K562 (cell line): ENCODE data around the gene SPTA1. TPM values are rescaled to one million over a fixed set of nuclear protein-coding genes. Genes with fewer than 3 reads are reported as not detected.

Experiments
- DACH1 ChIP-seq: fragments of 450-650 bp; IDR thresholded peaks from 2 replicates; pipeline ENCODE4 v1.6.1; 2018; ENCODE audit not compliant: partially characterized antibody
- LCOR ChIP-seq: sonication (generic); formaldehyde crosslinking; IDR thresholded peaks from 2 replicates; pipeline ENCODE4 v1.8.0; 2022; ENCODE audit warnings: mild to moderate bottlenecking, missing genetic modification reagents
- NFRKB ChIP-seq: fragments of 450-650 bp; IDR thresholded peaks from 2 replicates; pipeline ENCODE4 v1.6.1; 2016; ENCODE audit warnings: low read depth
- SMARCA4 ChIP-seq: fragments of 450-650 bp; IDR thresholded peaks from 2 replicates; pipeline ENCODE4 v1.6.1; 2016
- TEAD1 ChIP-seq, 2 experiments: fragments of 450-650 bp in 1 of 2; sonication (generic) in 1 of 2; formaldehyde crosslinking; IDR thresholded peaks; 2 replicates each; pipeline versions ENCODE4 v1.4.0 to v1.8.0; 2020 to 2022; ENCODE audit warnings: mild to moderate bottlenecking in 2 of 2, missing genetic modification reagents in 1 of 2
- ZNF316 ChIP-seq: fragments of 450-650 bp; IDR thresholded peaks from 2 replicates; pipeline ENCODE4 v1.6.1; 2016
- ZNF384 ChIP-seq: IDR thresholded peaks from 2 replicates; pipeline ENCODE4 v1.6.1; 2012; ENCODE audit warnings: low read depth, low read length, improper control_type of control experiment
- ZNF551 ChIP-seq: fragments of 250-450 bp; sonication (Bioruptor Pico); IDR thresholded peaks from 2 replicates; pipeline ENCODE4 v1.5.0; 2021; ENCODE audit warnings: mild to moderate bottlenecking, moderate library complexity
- polyA plus RNA-seq, 8 experiments: library from polyadenylated mRNA; depleted of rRNA in 4 of 8; stranded (reverse) in 5 of 8; unstranded in 3 of 8; fragments of >200 nt; fragmentation: Nextera tagmentation in 2 of 8; fragmentation: Illumina TruSeq in 1 of 8; extraction: Ambion mirVana in 2 of 8; extraction: Trizol in 1 of 8; gene quantifications; 2 replicates each; pipeline versions ENCODE4 v1.2.1 to v1.2.3, GENCODE V29; 2011 to 2014; ENCODE audit warnings: inconsistent platforms in 1 of 8, missing spikeins in 1 of 8
- total RNA-seq, 7 experiments: library from RNA; depleted of rRNA in 6 of 7; stranded (reverse); fragments of >200 nt in 6 of 7; fragmentation: Illumina TruSeq in 2 of 7; extraction: Trizol in 2 of 7; gene quantifications; 2 replicates each; pipeline versions ENCODE4 v1.2.1 to v1.2.3, GENCODE V29; 2011 to 2021; ENCODE audit warnings: low replicate concordance in 1 of 7
- TF ChIP-seq, protein P1 (sequence below): fragments of 450-650 bp; IDR thresholded peaks from 2 replicates; pipeline ENCODE4 v1.6.1; 2014; ENCODE audit warnings: low read depth, mild to moderate bottlenecking, moderate library complexity, borderline replicate concordance
- TF ChIP-seq, protein P2 (sequence below), 2 experiments: fragments of 450-650 bp in 1 of 2; IDR thresholded peaks; 2 replicates each; pipeline ENCODE4 v1.6.1; 2011 to 2017; ENCODE audit warnings: low read depth in 2 of 2, antibody characterized with exemption in 1 of 2, borderline replicate concordance in 1 of 2, low read length in 1 of 2, mild to moderate bottlenecking in 1 of 2, mixed read lengths in 1 of 2; ENCODE audit not compliant: control insufficient read depth in 1 of 2
- TF ChIP-seq, protein P3 (sequence below): fragments of 450-650 bp; formaldehyde crosslinking; IDR thresholded peaks from 2 replicates; pipeline ENCODE4 v1.4.0; 2022; ENCODE audit warnings: missing genetic modification characterization
- TF ChIP-seq, protein P4 (sequence below): fragments of 450-650 bp; formaldehyde crosslinking; IDR thresholded peaks from 2 replicates; pipeline ENCODE4 v1.4.0; 2022; ENCODE audit warnings: missing genetic modification characterization

SPTA1 gene
- total and polyA plus RNA-seq, 9 of the 15 experiments (the other 6 are each of a cell fraction or from before 2014, with no cell fraction given), result 11.0 to 62.1 (median 45.9) TPM

DNA sequence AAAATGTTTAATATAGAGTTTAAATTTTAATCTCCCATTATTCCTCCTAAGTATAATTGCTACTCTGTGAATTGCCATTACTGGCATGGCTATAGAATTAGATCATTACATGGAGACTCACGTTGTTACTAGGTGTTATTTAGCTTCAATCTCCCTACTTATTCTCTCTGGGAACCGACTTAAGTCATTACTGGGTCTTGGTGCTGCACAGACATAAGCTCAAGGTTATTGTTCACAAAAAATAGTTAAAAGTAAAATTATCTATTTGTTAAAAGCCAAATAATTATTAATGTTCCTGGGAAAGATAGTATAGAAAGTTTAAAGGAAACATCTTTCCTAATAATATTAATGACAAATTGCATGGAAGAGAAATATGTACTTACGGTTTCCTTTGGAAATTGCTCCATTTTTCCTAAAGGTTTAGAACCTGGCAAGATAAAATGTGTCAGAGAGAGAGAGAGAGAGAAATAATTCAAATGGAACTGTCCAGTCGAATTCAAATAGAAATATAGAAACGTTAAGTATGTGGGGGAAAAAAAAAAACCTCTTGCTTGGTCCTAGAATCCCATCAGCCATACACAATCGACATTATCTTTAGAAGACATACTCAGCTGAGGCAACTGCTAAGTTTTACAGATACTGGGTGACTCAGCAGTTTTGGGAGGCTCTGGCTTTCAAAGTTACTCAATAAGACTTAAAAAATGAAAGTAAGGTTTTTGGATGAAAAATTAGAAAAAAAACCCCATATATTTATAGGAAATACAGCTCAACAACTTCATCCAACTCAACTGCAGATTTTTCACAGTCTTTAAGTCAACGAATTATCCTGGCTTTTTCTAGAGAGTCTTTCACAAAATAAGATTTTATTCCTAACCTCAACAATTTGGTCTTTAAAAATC, at the start of gene SPTA1 (continued):
- TF ChIP-seq, protein P1, sequence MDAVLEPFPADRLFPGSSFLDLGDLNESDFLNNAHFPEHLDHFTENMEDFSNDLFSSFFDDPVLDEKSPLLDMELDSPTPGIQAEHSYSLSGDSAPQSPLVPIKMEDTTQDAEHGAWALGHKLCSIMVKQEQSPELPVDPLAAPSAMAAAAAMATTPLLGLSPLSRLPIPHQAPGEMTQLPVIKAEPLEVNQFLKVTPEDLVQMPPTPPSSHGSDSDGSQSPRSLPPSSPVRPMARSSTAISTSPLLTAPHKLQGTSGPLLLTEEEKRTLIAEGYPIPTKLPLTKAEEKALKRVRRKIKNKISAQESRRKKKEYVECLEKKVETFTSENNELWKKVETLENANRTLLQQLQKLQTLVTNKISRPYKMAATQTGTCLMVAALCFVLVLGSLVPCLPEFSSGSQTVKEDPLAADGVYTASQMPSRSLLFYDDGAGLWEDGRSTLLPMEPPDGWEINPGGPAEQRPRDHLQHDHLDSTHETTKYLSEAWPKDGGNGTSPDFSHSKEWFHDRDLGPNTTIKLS, result peak; percentile 32; the same call in 1 of the 2 replicates
- TF ChIP-seq ZNF551 (CRISPR knock-in tag), result no peak
- TF ChIP-seq TEAD1 (CRISPR knock-in tag; IDR thresholded peaks at IDR 0.05), result no peak
- TF ChIP-seq, protein P2, sequence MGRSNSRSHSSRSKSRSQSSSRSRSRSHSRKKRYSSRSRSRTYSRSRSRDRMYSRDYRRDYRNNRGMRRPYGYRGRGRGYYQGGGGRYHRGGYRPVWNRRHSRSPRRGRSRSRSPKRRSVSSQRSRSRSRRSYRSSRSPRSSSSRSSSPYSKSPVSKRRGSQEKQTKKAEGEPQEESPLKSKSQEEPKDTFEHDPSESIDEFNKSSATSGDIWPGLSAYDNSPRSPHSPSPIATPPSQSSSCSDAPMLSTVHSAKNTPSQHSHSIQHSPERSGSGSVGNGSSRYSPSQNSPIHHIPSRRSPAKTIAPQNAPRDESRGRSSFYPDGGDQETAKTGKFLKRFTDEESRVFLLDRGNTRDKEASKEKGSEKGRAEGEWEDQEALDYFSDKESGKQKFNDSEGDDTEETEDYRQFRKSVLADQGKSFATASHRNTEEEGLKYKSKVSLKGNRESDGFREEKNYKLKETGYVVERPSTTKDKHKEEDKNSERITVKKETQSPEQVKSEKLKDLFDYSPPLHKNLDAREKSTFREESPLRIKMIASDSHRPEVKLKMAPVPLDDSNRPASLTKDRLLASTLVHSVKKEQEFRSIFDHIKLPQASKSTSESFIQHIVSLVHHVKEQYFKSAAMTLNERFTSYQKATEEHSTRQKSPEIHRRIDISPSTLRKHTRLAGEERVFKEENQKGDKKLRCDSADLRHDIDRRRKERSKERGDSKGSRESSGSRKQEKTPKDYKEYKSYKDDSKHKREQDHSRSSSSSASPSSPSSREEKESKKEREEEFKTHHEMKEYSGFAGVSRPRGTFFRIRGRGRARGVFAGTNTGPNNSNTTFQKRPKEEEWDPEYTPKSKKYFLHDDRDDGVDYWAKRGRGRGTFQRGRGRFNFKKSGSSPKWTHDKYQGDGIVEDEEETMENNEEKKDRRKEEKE (IDR thresholded peaks at IDR 0.05; ENCODE audit: borderline replicate concordance in 1 of 2, control insufficient read depth in 1 of 2, low read depth in 2 of 2, low read length in 1 of 2), result no peak
- TF ChIP-seq SMARCA4, result peak; percentile 94
- TF ChIP-seq, protein P3, sequence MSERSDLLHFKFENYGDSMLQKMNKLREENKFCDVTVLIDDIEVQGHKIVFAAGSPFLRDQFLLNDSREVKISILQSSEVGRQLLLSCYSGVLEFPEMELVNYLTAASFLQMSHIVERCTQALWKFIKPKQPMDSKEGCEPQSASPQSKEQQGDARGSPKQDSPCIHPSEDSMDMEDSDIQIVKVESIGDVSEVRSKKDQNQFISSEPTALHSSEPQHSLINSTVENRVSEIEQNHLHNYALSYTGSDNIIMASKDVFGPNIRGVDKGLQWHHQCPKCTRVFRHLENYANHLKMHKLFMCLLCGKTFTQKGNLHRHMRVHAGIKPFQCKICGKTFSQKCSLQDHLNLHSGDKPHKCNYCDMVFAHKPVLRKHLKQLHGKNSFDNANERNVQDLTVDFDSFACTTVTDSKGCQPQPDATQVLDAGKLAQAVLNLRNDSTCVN (CRISPR knock-in tag), result no peak
- TF ChIP-seq, protein P4, sequence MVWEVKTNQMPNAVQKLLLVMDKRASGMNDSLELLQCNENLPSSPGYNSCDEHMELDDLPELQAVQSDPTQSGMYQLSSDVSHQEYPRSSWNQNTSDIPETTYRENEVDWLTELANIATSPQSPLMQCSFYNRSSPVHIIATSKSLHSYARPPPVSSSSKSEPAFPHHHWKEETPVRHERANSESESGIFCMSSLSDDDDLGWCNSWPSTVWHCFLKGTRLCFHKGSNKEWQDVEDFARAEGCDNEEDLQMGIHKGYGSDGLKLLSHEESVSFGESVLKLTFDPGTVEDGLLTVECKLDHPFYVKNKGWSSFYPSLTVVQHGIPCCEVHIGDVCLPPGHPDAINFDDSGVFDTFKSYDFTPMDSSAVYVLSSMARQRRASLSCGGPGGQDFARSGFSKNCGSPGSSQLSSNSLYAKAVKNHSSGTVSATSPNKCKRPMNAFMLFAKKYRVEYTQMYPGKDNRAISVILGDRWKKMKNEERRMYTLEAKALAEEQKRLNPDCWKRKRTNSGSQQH (CRISPR knock-in tag), result no peak
- peak; percentile 100 for TF ChIP-seq ZNF316
- TF ChIP-seq DACH1, result peak; percentile 87
- TF ChIP-seq NFRKB, result peak; percentile 94
- no peak for TF ChIP-seq LCOR (CRISPR knock-in tag)
- peak; percentile 91 for TF ChIP-seq ZNF384
- TF ChIP-seq, all 486 proteins: peak for 100
